NCI-H748 (cell line): ENCODE results near the gene SLC27A2.

ENCODE experiments used
- DNase-seq: peaks from one replicate; lab custom pipeline; 2025; ENCODE audit not compliant: unreplicated experiment; lab: John Stamatoyannopoulos, UW

The SLC27A2 gene

GRCh38 chr15:50235794-50236193 lies 53.8 kb downstream of the SLC27A2 start:
- DNase-seq = no peak

- no peak for DNase-seq
These were observed 54.4 kb downstream of the SLC27A2 start for GRCh38 chr15:50236433-50236832.

GRCh38 chr15:50238255-50238654 lies 56.3 kb downstream of the SLC27A2 start:
- DNase-seq = no peak

GRCh38 chr15:50241684-50242450 lies 59.9 kb downstream of the SLC27A2 start:
- DNase-seq = no peak

- no peak for DNase-seq
These were observed 62.2 kb downstream of the SLC27A2 start for GRCh38 chr15:50244153-50244552.

- no peak for DNase-seq
These were observed 63.1 kb downstream of the SLC27A2 start for GRCh38 chr15:50244959-50245624.

- DNase-seq = no peak
These were observed 64.6 kb downstream of the SLC27A2 start for GRCh38 chr15:50246631-50247030.

- no peak for DNase-seq
These were observed 66.0 kb downstream of the SLC27A2 start for GRCh38 chr15:50247819-50248655.

GRCh38 chr15:50248994-50249582 lies 67.1 kb downstream of the SLC27A2 start:
- no peak for DNase-seq

- DNase-seq = no peak
These were observed 67.7 kb downstream of the SLC27A2 start for GRCh38 chr15:50249704-50250103.

GRCh38 chr15:50250760-50251394 lies 68.9 kb downstream of the SLC27A2 start:
- DNase-seq = no peak

GRCh38 chr15:50251638-50252182 lies 69.7 kb downstream of the SLC27A2 start:
- no peak for DNase-seq

GRCh38 chr15:50252556-50252955 lies 70.6 kb downstream of the SLC27A2 start:
- no peak for DNase-seq

- DNase-seq = peak; percentile 35
These were observed 74.4 kb downstream of the SLC27A2 start for GRCh38 chr15:50256188-50257041.

- no peak for DNase-seq
These were observed 75.3 kb downstream of the SLC27A2 start for GRCh38 chr15:50257332-50257731.

GRCh38 chr15:50257924-50258323 lies 75.9 kb downstream of the SLC27A2 start:
- DNase-seq = no peak

GRCh38 chr15:50259276-50259675 lies 77.3 kb downstream of the SLC27A2 start:
- no peak for DNase-seq

- no peak for DNase-seq
These were observed 79.0 kb downstream of the SLC27A2 start for GRCh38 chr15:50260969-50261496.

GRCh38 chr15:50261981-50262380 lies 80.0 kb downstream of the SLC27A2 start:
- DNase-seq = no peak
